GM12865 (cell line): ENCODE measurements around the gene TOMM22.

ENCODE experiments used
- DNase-seq: peaks from one replicate; pipeline ENCODE4 v3.0.0; 2010; ENCODE audit warnings: low read depth
- H3K4me3 ChIP-seq: 2 replicates; pipeline ENCODE4 v1.5.1; 2011; ENCODE audit warnings: mild to moderate bottlenecking, low read depth, low read length, control low read depth
- TF ChIP-seq, protein P1 (sequence below): IDR thresholded peaks from 2 replicates; pipeline ENCODE4 v1.5.1; 2011; ENCODE audit warnings: low read length, control low read depth, low read depth, inconsistent platforms; ENCODE audit not compliant: insufficient read depth; ENCODE audit errors: missing control alignments

The TOMM22 gene

DNA sequence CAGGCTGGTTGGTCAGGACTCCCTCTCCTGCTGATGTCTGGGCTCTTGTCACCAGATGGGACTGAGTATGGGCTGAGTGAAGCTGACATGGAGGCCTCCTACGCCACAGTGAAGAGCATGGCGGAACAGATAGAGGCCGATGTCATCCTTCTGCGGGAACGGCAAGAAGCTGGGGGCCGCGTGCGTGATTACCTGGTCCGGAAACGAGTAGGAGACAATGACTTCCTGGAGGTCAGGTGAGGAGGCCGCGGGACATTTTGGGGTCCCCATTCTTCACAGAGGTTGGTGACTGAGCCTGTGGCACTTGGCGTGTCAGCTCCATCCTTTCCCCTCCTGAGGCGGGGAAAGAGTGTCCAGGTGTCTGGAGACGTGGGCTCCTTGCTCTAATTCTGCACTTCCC, 34.1 kb downstream of the TOMM22 start:
- DNase-seq, result no peak
- TF ChIP-seq, protein P1, sequence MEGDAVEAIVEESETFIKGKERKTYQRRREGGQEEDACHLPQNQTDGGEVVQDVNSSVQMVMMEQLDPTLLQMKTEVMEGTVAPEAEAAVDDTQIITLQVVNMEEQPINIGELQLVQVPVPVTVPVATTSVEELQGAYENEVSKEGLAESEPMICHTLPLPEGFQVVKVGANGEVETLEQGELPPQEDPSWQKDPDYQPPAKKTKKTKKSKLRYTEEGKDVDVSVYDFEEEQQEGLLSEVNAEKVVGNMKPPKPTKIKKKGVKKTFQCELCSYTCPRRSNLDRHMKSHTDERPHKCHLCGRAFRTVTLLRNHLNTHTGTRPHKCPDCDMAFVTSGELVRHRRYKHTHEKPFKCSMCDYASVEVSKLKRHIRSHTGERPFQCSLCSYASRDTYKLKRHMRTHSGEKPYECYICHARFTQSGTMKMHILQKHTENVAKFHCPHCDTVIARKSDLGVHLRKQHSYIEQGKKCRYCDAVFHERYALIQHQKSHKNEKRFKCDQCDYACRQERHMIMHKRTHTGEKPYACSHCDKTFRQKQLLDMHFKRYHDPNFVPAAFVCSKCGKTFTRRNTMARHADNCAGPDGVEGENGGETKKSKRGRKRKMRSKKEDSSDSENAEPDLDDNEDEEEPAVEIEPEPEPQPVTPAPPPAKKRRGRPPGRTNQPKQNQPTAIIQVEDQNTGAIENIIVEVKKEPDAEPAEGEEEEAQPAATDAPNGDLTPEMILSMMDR, result no peak
- H3K4me3 ChIP-seq, result no peak overlapping the region

DNA sequence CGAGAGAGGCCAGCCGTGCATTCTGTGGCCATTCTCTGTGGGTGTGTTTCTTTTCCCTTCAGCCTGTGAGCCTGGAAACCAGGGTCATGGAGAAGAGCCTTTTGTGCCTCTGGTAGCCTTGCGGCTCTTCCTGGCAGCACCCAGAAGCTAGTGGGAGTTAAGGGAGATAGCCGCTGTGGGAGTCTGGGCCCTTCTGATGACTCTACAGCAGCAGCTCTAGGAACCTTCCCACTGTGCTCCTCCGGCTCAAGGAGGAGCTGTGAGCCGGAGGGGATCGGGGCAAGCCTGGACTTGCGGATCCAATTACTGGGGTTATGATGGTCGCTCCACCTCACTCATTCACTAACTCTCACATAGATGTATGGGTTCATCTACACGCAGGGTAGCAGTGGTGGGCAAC, 34.5 kb downstream of the TOMM22 start:
- DNase-seq, result no peak
- TF ChIP-seq, protein P1, result no peak
- no peak overlapping the region for H3K4me3 ChIP-seq

DNA sequence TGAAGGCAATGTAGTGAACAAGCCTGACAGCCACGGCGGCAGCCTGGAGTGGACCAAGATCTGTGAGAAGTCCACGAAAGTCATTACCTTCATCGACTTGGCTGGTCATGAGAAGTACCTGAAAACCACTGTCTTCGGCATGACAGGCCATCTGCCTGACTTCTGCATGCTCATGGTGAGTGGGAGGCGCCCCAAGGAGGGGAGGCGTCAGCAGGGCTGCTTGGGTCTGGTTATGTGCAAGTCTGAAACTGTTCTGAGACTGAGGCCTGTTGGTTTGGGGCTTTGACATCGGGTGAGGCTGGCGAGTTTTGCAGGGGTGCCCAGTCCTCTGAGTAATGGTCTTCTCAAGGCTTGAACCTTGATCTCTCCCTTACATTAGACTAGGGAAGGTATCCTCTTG, 35.1 kb downstream of the TOMM22 start:
- TF ChIP-seq, protein P1, result no peak
- H3K4me3 ChIP-seq, result no peak overlapping the region

DNA sequence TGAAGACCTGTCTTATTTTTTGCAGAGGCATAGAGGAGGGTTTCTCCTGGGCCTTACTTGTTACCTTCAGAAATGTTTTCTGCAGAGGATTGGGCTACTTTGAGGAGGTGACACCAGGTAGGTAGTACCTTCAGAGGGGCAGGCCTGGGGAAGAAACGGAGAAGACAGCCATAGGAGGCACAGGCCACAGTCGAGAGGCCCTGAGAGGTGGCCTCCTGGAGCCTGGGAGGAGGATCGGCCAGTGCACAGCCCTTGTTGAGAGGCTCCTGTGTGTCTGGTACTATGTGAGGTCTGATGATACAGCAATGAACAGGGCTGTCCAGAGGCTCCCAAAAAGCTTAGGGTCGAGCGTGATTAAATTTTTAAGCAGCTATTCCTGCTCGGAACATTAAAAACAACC, 35.5 kb downstream of the TOMM22 start:
- no peak for DNase-seq
- TF ChIP-seq, protein P1, result no peak
- no peak overlapping the region for H3K4me3 ChIP-seq

More for the DNA sequence above, 35.1 kb downstream of the TOMM22 start:
- DNase-seq, result no peak

DNA sequence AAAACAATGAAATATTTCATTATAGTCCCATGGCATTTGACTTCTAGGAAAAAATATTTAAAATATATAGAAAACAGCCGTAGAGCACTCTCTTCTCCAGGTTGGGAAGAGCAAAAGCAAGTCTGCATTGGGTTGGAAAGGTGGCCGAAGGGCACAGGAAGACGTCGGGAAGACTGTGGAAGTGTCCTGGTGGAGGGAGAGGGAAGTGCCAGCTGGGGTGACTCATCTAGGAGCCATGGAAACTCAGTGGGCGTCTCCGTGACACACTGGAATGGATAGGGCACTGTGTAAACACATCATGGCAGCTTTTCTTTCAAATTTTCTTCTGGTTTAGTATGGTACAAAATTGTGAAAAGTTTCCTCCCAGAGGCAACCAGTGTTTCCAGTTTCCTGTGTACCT, 36.7 kb downstream of the TOMM22 start:
- DNase-seq, result no peak
- TF ChIP-seq, protein P1, result no peak
- H3K4me3 ChIP-seq, result no peak overlapping the region

DNA sequence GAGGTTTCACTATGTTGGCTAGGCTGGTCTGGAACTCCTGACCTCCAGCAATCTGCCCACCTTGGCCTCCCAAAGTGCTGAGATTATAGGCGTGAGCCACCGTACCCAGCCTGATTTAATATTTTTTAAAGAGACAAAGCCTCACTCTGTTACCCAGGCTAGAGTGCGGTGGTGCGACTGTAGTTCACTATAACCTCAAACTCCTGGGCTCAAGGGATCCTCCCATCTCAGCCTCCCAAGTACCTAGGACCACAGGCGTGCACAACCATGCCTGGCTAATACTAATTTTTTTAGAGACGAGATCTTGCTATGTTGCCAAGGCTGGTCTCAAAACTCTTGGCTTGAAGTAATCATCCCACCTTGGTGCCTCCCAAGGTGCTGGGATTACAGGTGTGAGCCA, 37.4 kb downstream of the TOMM22 start:
- no peak for DNase-seq
- TF ChIP-seq, protein P1, result no peak
- H3K4me3 ChIP-seq, result no peak overlapping the region

DNA sequence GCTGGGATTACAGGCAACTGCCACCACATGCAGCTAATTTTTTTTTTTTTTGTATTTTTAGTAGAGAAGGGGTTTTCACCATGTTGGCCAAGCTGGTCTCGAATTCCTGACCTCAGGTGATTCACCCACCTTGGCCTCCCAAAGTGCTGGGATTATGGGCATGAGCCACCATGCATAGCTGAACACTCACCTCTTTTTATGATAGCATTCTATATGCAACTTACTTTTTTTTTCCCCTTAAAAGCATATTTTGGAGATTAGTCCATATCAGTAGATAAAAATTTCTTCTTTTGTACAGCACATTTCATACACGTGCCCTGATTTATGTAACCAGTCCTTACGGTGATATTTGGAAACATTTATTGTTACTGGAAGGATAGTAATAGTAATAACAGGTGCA, 38.6 kb downstream of the TOMM22 start:
- DNase-seq, result no peak
- TF ChIP-seq, protein P1, result no peak
- no peak overlapping the region for H3K4me3 ChIP-seq
